Measurements from ENCODE around the gene HOXD8.

- TF ChIP-seq TAF1 (IDR thresholded peaks at IDR 0.05; ENCODE audit: borderline replicate concordance, insufficient read depth, low read length) (no peak), SIN3A (IDR thresholded peaks at IDR 0.05; ENCODE audit: borderline replicate concordance, insufficient read depth, low read length) (no peak), REST (IDR thresholded peaks at IDR 0.05; ENCODE audit: insufficient read depth in 1 of 2, low read depth in 2 of 2, low read length in 2 of 2) (no peak), FOXP2 (optimal IDR thresholded peaks at IDR 0.05; ENCODE audit: borderline replicate concordance, extremely low read depth, extremely low read length, insufficient read depth) (no peak), POLR2AphosphoS5 (IDR thresholded peaks at IDR 0.05; ENCODE audit: low read depth, low read length) (no peak)
Measured at GRCh38 chr2:176147210-176147799, 17.8 kb downstream of the HOXD8 start.
